GM12865 (cell line): ENCODE results near the gene HSD17B2.

Experiments
- DNase-seq: peaks from one replicate; pipeline ENCODE4 v3.0.0; 2010; ENCODE audit warnings: low read depth
- H3K4me3 ChIP-seq: 2 replicates; pipeline ENCODE4 v1.5.1; 2011; ENCODE audit warnings: mild to moderate bottlenecking, low read depth, low read length, control low read depth
- TF ChIP-seq, protein P1 (sequence below): IDR thresholded peaks from 2 replicates; pipeline ENCODE4 v1.5.1; 2011; ENCODE audit warnings: low read length, control low read depth, low read depth, inconsistent platforms; ENCODE audit not compliant: insufficient read depth; ENCODE audit errors: missing control alignments

HSD17B2 gene

GRCh38 chr16:82113741-82114140 lies 78.7 kb downstream of the HSD17B2 start:
- DNase-seq: no peak
- TF ChIP-seq, protein P1, sequence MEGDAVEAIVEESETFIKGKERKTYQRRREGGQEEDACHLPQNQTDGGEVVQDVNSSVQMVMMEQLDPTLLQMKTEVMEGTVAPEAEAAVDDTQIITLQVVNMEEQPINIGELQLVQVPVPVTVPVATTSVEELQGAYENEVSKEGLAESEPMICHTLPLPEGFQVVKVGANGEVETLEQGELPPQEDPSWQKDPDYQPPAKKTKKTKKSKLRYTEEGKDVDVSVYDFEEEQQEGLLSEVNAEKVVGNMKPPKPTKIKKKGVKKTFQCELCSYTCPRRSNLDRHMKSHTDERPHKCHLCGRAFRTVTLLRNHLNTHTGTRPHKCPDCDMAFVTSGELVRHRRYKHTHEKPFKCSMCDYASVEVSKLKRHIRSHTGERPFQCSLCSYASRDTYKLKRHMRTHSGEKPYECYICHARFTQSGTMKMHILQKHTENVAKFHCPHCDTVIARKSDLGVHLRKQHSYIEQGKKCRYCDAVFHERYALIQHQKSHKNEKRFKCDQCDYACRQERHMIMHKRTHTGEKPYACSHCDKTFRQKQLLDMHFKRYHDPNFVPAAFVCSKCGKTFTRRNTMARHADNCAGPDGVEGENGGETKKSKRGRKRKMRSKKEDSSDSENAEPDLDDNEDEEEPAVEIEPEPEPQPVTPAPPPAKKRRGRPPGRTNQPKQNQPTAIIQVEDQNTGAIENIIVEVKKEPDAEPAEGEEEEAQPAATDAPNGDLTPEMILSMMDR: no peak
- H3K4me3 ChIP-seq: no peak overlapping the region

- no peak overlapping the region for H3K4me3 ChIP-seq
- TF ChIP-seq, protein P1: no peak
- DNase-seq: no peak
These were observed 81.5 kb downstream of the HSD17B2 start for GRCh38 chr16:82116535-82116934.

GRCh38 chr16:82118749-82119148 lies 83.7 kb downstream of the HSD17B2 start:
- no peak for DNase-seq
- TF ChIP-seq, protein P1: no peak
- H3K4me3 ChIP-seq: no peak overlapping the region

DNA sequence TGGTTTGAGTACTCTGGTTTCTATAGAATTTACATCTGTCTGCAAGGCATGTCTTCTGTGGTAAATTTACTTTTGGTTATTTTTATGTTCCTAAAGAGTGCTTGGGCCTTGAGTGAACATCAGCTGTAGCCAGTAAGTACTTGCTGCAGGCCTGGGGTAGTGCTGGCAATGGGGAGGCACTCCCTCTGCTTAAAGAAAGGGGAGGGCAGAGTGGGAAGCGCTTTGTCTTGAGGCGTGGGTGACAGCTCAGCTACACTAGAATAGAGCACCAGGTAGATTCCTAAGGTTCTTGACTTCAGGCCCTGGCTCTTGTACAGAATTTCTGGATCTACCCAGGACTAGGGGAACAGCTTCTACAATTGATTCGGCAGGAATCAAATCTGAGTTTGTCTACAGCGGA lies 84.4 kb downstream of the HSD17B2 start:
- H3K4me3 ChIP-seq: no peak overlapping the region
- TF ChIP-seq, protein P1: no peak
- no peak for DNase-seq

- no peak for DNase-seq
- H3K4me3 ChIP-seq: no peak overlapping the region
- TF ChIP-seq, protein P1: no peak
These were observed 89.6 kb downstream of the HSD17B2 start for GRCh38 chr16:82124651-82125050.

DNA sequence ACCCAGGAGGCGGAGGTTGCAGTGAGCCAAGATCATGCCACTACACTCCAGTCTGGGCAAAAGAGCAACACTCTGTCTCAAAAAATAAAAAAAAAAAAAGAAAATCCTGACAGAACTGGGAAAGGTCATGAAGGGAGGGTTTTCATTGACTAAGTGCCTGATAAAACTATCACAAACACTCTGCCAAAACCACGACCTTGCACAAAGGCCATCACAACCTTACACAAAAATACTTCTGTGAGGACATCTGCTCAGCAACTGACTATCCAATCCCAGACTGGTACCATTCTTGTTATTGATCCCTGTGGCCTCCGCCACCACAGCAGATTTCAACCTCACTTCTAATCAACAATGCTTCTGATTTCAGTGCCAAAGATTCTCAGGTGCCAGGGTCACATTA lies 94.8 kb downstream of the HSD17B2 start:
- no peak for DNase-seq
- H3K4me3 ChIP-seq: no peak overlapping the region
- TF ChIP-seq, protein P1: no peak

DNA sequence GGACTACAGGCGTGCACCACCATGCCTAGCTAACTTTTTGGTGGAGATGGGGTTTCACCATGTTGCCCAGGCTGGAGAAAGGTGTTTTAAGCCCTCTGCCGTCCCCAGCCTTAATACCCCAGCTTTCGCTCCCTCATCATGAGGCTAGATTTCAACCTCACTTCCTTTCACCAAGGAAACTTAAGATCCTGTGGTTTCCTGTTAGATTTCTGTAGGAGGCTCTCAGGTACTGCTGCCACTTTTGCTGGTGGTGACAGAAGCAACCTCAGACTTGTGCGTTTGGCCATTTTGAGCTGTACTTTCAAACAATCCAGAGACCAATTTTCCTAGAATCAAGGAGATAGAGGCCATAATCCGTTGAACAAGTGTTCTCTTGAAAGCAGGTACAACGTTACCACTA lies 98.7 kb downstream of the HSD17B2 start:
- DNase-seq: no peak
- TF ChIP-seq, protein P1: no peak
- H3K4me3 ChIP-seq: no peak overlapping the region
